Subcutaneous adipose tissue (tissue), 4 donors: Measurements from ENCODE around the gene MYH11. TPM values are rescaled to one million over a fixed set of nuclear protein-coding genes. Genes with fewer than 3 reads are reported as not detected.

Experiments
- small RNA-seq: library from RNA; depleted of rRNA; stranded (forward); fragments of <200 nt; gene quantifications from one replicate; pipeline ENCODE3, GENCODE V24; 2016
- total RNA-seq, 4 donors: library from RNA; depleted of rRNA; stranded (reverse); fragments of >200 nt; gene quantifications; one replicate each; pipeline ENCODE4 v1.1.0, GENCODE V29; 2016
- TF ChIP-seq, protein P1 (sequence below): fragments of 450-650 bp; IDR thresholded peaks from one replicate; pipeline ENCODE4 v1.5.1; 2016; ENCODE audit warnings: low read depth, mild to moderate bottlenecking, control low read depth, antibody characterized with exemption, moderate library complexity

MYH11 gene
- total RNA-seq, 4 donors from 2014 or later = 9.5 to 43.7 (median 23.0) TPM

DNA sequence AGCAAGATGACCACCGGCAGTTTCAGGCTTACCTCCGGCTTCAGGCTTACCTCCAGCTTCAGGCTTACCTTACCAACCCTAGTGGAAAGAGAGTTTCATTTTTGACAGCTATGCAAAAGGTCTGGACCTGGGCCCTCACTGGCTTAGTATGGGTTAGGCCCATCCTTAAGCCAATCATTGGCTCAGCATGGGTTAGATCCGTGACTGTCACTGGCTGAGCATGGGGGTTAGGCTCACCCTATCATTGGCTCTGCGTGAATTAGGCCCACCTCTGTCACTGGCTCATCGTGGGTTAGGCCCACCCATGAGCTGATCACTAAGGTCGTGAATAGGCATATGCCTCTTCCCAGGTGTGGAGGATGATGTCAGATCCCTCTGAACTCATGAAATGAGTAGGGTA lies 198.7 kb downstream of the MYH11 start:
- TF ChIP-seq, protein P1, sequence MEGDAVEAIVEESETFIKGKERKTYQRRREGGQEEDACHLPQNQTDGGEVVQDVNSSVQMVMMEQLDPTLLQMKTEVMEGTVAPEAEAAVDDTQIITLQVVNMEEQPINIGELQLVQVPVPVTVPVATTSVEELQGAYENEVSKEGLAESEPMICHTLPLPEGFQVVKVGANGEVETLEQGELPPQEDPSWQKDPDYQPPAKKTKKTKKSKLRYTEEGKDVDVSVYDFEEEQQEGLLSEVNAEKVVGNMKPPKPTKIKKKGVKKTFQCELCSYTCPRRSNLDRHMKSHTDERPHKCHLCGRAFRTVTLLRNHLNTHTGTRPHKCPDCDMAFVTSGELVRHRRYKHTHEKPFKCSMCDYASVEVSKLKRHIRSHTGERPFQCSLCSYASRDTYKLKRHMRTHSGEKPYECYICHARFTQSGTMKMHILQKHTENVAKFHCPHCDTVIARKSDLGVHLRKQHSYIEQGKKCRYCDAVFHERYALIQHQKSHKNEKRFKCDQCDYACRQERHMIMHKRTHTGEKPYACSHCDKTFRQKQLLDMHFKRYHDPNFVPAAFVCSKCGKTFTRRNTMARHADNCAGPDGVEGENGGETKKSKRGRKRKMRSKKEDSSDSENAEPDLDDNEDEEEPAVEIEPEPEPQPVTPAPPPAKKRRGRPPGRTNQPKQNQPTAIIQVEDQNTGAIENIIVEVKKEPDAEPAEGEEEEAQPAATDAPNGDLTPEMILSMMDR = no peak

DNA sequence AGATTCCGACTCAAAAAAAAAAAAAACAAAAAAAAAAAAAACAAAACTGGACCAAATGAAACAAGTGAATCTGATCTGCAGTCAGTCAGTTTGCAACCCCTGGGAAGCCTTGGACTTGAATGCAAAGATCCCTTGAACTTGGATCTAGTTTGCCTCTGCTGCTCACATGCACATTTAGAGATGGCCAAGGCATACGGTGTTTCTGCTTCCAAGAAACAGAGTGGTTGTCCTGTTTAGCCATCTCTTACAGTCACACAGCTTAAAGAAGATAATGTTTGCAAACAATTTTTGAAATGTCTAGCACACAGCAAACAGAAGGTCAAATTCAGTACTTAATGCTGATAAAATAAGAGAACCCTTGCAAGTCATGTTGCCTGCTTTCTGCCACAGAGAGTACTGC lies 202.2 kb downstream of the MYH11 start:
- TF ChIP-seq, protein P1 = no peak

DNA sequence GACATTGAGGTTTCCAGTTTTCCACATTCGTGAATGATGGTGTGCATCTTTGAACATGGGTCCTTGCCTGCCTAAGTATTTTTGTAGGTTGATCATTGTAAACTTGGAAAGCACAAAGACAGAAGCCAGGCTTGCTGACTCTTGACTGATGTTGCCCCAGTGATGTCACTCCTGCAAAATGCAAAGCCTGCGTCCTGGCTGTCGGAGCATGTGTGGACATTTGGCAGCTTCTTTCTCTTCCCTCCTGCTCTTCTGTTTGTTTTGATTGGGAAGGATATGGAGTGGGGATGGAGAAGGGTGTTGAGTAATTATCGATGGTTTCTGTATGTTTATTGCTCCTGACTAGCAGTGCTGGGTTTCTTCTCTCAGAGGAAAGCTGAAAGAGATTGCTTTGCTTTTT lies 203.6 kb downstream of the MYH11 start:
- TF ChIP-seq, protein P1 = no peak

Small RNA genes lying within 50 kb of the gene (small RNA-seq; reads per million reads assigned to genes)
- not detected for gene RNU6-213P

Other genes starting within 250 kb of the MYH11 start
- 10 to 100 TPM; 45.6 to 57.1 (median 50.9) TPM for gene MARF1, start 213.9 kb downstream of the MYH11 start, total RNA-seq
- gene NDE1, start 206.8 kb downstream of the MYH11 start, total RNA-seq = 10 to 100 TPM; 15.1 to 34.8 (median 22.7) TPM
- gene CEP20, start 31.6 kb upstream of the MYH11 start, total RNA-seq = 10 to 100 TPM; 26.2 to 38.8 (median 32.0) TPM
- gene ABCC1, start 92.6 kb upstream of the MYH11 start, total RNA-seq = 10 to 100 TPM; 16.1 to 23.6 (median 22.1) TPM